Activated gamma-delta T cell treated with anti-CD3 and anti-CD28 coated beads, Interleukin-2, amount 50 U/mL, for 16 hours (primary cell): ENCODE results near the gene COMMD7.
"Not testable (repeated sequence)": the region's sequence is repeated elsewhere in the genome, so short reads cannot be mapped to it uniquely, and the experiment has no call there.

Experiments used
- DNase-seq: peaks from one replicate; pipeline ENCODE4 v3.0.0-alpha.2; 2020; ENCODE audit warnings: low read depth

Gene COMMD7

GRCh38 chr20:32728435-32728834 lies 14.8 kb downstream of the COMMD7 start:
- DNase-seq = not testable (repeated sequence)

- DNase-seq = no peak
These were observed 15.6 kb downstream of the COMMD7 start for GRCh38 chr20:32727683-32728082.

- no peak for DNase-seq
These were observed 24.4 kb downstream of the COMMD7 start for GRCh38 chr20:32718749-32719348.

GRCh38 chr20:32711346-32711745 lies 31.9 kb downstream of the COMMD7 start:
- no peak for DNase-seq

GRCh38 chr20:32709632-32710121 lies 33.6 kb downstream of the COMMD7 start:
- DNase-seq = no peak

GRCh38 chr20:32709029-32709631 lies 34.1 kb downstream of the COMMD7 start:
- DNase-seq = not testable (repeated sequence)

- no peak for DNase-seq
These were observed 35.3 kb downstream of the COMMD7 start for GRCh38 chr20:32707691-32708581.

GRCh38 chr20:32706486-32706885 lies 36.8 kb downstream of the COMMD7 start:
- DNase-seq = no peak

- DNase-seq = no peak
These were observed 40.4 kb downstream of the COMMD7 start for GRCh38 chr20:32702706-32703425.

- no peak for DNase-seq
These were observed 45.7 kb downstream of the COMMD7 start for GRCh38 chr20:32697608-32698007.

GRCh38 chr20:32695089-32695488 lies 48.2 kb downstream of the COMMD7 start:
- DNase-seq = no peak

- not testable (repeated sequence) for DNase-seq
These were observed 54.3 kb downstream of the COMMD7 start for GRCh38 chr20:32688966-32689365.

- no peak for DNase-seq
These were observed 56.1 kb downstream of the COMMD7 start for GRCh38 chr20:32687180-32687532.

GRCh38 chr20:32686530-32687179 lies 56.6 kb downstream of the COMMD7 start:
- DNase-seq = no peak

GRCh38 chr20:32685541-32686529 lies 57.4 kb downstream of the COMMD7 start:
- no peak for DNase-seq

GRCh38 chr20:32682508-32682987 lies 60.7 kb downstream of the COMMD7 start:
- DNase-seq = no peak

- no peak for DNase-seq
These were observed 61.8 kb downstream of the COMMD7 start for GRCh38 chr20:32681175-32682084.

GRCh38 chr20:32680544-32681174 lies 62.6 kb downstream of the COMMD7 start:
- no peak for DNase-seq

- DNase-seq = no peak
These were observed 64.3 kb downstream of the COMMD7 start for GRCh38 chr20:32678948-32679347.
